Measurements from ENCODE around the gene AMPH.

DNA sequence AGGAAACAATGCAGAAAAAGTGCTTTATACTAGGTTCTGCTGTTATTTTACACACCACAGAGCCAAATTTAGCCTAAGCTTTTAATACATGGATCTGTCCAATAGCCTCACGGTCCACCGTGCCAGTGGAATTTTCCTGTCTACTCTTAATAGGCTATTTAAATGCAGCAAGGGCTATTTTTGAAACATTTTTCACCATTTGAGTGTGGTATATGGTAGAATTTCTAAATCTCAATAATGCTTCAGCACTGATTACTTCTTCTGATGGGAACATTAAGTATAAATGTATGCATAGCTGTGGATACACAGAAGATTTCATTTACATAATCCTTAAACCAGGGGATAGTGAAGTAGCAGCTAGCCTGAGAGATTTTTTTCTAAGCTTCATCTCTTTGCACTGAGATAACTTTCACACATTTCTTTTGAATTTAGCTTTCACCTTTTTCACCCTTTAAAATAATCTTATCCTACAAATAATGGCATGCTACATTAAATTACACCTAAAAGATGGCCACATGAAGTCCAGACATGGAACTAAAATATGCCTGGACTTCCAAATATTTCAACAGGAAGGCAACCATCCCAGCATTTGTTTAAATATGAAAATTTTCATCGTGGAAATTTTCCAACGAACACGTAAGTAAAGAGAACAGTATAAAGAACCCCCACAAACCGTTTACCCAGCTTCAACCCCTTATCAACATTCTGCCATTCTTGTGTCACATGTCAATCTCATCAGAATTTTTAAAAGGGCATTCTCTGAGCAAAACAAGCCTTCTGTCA lies 45.4 kb downstream of the AMPH start:
- TF ChIP-seq POLR2A (IDR thresholded peaks at IDR 0.05; ENCODE audit: low read depth, low read length) (no peak), POLR2AphosphoS5 (IDR thresholded peaks at IDR 0.05; ENCODE audit: low read depth, low read length) (no peak), TAF1 (IDR thresholded peaks at IDR 0.05; ENCODE audit: low read depth, low read length) (no peak), SPI1 (IDR thresholded peaks at IDR 0.05; ENCODE audit: low read depth, low read length) (no peak)

Data from GM12891 (cell line).